H1 (cell line): ENCODE measurements around the gene ZSWIM7. TPM values are rescaled to one million over a fixed set of nuclear protein-coding genes. Genes with fewer than 3 reads are reported as not detected.

Experiments
- POLR2AphosphoS5 ChIP-seq: IDR thresholded peaks from 2 replicates; pipeline ENCODE4 v1.6.1; 2011; ENCODE audit warnings: low read depth, low read length
- polyA plus RNA-seq, 7 experiments: library from polyadenylated mRNA; depleted of rRNA in 3 of 7; stranded (reverse) in 5 of 7; unstranded in 2 of 7; fragments of >200 nt in 5 of 7; fragments of 200-250 nt in 2 of 7; gene quantifications; 1 replicate in 5 of 7; 2 replicates in 1 of 7; 4 replicates in 1 of 7; pipeline versions ENCODE4 v1.2.1 to v1.2.3, GENCODE V29; 2011 to 2013; ENCODE audit warnings: missing spikeins in 2 of 7, mixed read lengths in 2 of 7
- total RNA-seq: library from RNA; stranded (reverse); fragmentation: NEBNext Ultra II Directional; extraction: Animal tissue kit (Norgen Biotek cat#: 25700); gene quantifications from 2 replicates; pipeline ENCODE4 v1.2.1, GENCODE V29; 2021
- TF ChIP-seq, protein P1 (sequence below): IDR thresholded peaks from 2 replicates; pipeline ENCODE4 v1.6.1; 2012; ENCODE audit warnings: inconsistent platforms

Gene ZSWIM7
- total and polyA plus RNA-seq, 2 of the 8 experiments (the other 6 are each of a cell fraction or from before 2014, with no cell fraction given), result 39.3 to 57.7 TPM

DNA sequence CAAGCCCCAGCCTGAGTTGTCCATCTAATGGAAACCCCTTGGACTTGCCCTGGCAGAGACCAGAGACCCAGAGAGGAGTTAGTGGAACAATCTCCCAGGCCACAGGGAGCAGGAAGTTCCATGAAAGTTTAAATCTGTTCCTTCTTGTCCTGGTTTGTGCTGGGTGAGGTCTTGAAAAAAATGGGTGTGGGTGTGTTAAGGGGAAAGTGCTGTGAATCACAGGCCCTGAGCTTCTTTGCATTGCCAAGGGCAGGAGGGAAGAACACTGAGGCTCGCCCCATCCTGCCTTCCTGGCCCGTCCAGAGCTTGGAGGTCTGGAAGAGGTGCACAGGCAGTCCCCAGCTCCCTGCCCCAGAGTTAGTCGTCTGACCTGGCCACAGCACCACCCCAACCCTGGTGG, 52.2 kb downstream of the ZSWIM7 start (continued):
- TF ChIP-seq, protein P1, sequence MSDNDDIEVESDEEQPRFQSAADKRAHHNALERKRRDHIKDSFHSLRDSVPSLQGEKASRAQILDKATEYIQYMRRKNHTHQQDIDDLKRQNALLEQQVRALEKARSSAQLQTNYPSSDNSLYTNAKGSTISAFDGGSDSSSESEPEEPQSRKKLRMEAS, result no peak
- no peak for TF ChIP-seq POLR2AphosphoS5
